Urinary bladder (tissue), 4 donors: ENCODE measurements around the gene AP3B1. TPM values are rescaled to one million over a fixed set of nuclear protein-coding genes. Genes with fewer than 3 reads are reported as not detected.

Experiments used
- DNase-seq: peaks from one replicate; pipeline ENCODE4 v3.0.0-alpha.2; 2015; ENCODE audit errors: extremely low spot score
- H3K27ac ChIP-seq: one replicate; pipeline ENCODE4 v1.5.1; 2013; ENCODE audit warnings: low read depth, mild to moderate bottlenecking, moderate library complexity
- H3K36me3 ChIP-seq: one replicate; pipeline ENCODE4 v1.6.1; 2013; ENCODE audit warnings: mild to moderate bottlenecking, moderate library complexity; ENCODE audit not compliant: insufficient read depth
- H3K4me1 ChIP-seq: one replicate; pipeline ENCODE4 v1.6.1; 2013; ENCODE audit warnings: mild to moderate bottlenecking, moderate library complexity; ENCODE audit not compliant: insufficient read depth
- H3K4me3 ChIP-seq: one replicate; pipeline ENCODE4 v1.5.1; 2013; ENCODE audit warnings: low read depth, low read length
- WGBS: extraction: QIAGEN DNeasy Blood & Tissue Kit; methylation state at CpG from one replicate; pipeline ENCODE4 v1.1.7; 2013; 5-methylcytosine and 5-hydroxymethylcytosine counted together
- polyA plus RNA-seq: library from polyadenylated mRNA; stranded (reverse); fragments of 200-250 nt; gene quantifications from one replicate; pipeline ENCODE4 v1.2.3, GENCODE V29; 2013
- total RNA-seq: library from RNA; depleted of rRNA; stranded (reverse); fragments of >200 nt; gene quantifications from one replicate; pipeline ENCODE4 v1.2.3, GENCODE V29; 2014
- donor health status: healthy with polysubstance abuse.
- donor health status: healthy.

AP3B1 gene
- total and polyA plus RNA-seq, 2 donors = 23.0 to 96.4 TPM

DNA sequence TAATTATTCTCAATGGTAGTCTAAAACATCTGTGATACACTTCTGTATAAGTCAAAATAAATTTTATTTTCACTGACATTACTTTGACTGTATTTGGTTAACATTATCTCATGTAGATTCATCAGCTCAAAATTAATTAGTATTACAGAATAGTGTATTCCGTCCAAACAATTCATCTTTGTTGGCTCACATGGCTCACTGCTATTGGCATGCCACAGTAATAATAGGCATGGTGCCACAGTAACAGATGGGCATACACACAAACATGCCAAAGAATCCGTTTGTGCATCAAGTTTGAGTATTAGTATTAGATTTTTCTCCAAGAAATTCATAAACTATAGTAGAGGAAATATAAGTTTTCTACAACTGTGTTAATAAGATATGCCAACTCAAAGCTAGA is 14.2 kb downstream of the AP3B1 start:
- no peak overlapping the region for H3K27ac ChIP-seq
- H3K4me1 ChIP-seq = no peaks in the 10 kb centered on the region
- no peak for DNase-seq
- H3K4me3 ChIP-seq = no peak overlapping the region
- WGBS = 55% methylated on average over 2 of the region's 2 CpGs
- no peaks in the 10 kb centered on the region for H3K36me3 ChIP-seq

DNA sequence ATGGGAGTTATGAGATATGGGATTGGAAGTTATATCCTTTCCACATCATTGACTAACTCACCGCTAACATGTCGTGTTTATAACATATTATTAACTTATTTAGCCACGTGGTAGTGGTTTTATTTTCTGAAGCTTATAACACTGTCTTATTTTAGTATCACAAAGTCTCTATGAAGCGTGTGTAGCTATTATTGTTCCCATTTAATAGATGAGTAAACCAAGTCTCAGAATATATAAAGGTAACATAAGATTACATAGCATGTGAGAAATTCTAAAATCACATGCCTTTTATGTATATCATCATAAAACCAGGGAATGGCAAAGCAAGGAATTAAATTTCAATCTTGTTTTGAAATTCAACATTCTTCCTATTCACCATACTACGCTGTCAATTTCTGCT is 15.3 kb downstream of the AP3B1 start:
- Histone ChIP-seq H3K27ac (no peak overlapping the region), H3K36me3 (no peaks in the 10 kb centered on the region), H3K4me3 (no peak overlapping the region), H3K4me1 (no peaks in the 10 kb centered on the region)
- DNase-seq = no peak
- WGBS = 95% methylated on average over 5 of the region's 5 CpGs

GRCh38 chr5:78277715-78278114 is 16.8 kb downstream of the AP3B1 start:
- Histone ChIP-seq H3K4me3 (no peak overlapping the region), H3K4me1 (no peaks in the 10 kb centered on the region), H3K27ac (no peak overlapping the region), H3K36me3 (no peaks in the 10 kb centered on the region)
- WGBS = 91% methylated on average over 1 of the region's 1 CpG
- DNase-seq = no peak

GRCh38 chr5:78275998-78276543 is 18.4 kb downstream of the AP3B1 start:
- Histone ChIP-seq H3K4me3 (no peak overlapping the region), H3K4me1 (no peaks in the 10 kb centered on the region), H3K36me3 (no peaks in the 10 kb centered on the region), H3K27ac (no peak overlapping the region)
- no peak for DNase-seq

- DNase-seq = no peak
- 93% methylated on average over 1 of the region's 1 CpG for WGBS
- no peaks in the 10 kb centered on the region for H3K4me1 ChIP-seq
- H3K4me3 ChIP-seq = no peak overlapping the region
- H3K27ac ChIP-seq = no peak overlapping the region
- H3K36me3 ChIP-seq = no peaks in the 10 kb centered on the region
Measured at GRCh38 chr5:78274540-78275197, 19.8 kb downstream of the AP3B1 start.

GRCh38 chr5:78273436-78273835 is 21.1 kb downstream of the AP3B1 start:
- 43% methylated on average over 1 of the region's 1 CpG for WGBS
- Histone ChIP-seq H3K27ac (no peak overlapping the region), H3K36me3 (no peaks in the 10 kb centered on the region), H3K4me1 (no peaks in the 10 kb centered on the region), H3K4me3 (no peak overlapping the region)
- DNase-seq = no peak

GRCh38 chr5:78271766-78272165 is 22.7 kb downstream of the AP3B1 start:
- H3K36me3 ChIP-seq = no peaks in the 10 kb centered on the region
- 88% methylated on average over 4 of the region's 4 CpGs for WGBS
- DNase-seq = no peak

DNA sequence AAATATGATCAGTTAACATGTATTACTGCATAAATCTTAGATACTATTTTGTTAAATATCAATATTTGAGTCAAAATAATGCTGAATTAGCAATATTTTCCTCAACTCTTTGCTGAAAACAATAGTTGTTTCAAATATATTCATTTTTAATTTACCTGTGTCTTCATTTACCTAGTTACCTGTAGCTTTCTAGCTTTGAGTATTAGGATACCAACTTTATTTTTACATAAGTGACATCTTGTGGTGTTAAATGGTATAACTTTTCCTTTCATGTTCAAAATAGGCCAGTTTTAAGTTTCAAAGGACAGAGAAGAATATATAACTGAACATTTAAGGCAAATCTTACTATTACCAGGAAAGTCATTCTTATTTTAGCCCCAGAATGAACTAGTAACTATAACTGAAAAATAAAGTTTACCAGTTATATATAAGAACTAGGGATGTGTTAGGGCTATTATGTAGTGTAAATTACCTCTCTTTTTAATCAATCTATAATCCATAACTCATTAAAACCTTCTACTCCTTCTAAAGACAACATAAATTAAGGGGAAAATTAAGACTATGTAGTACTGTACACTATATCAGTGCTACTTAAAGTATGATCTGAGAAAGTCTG is 25.3 kb downstream of the AP3B1 start:
- no peak overlapping the region for H3K27ac ChIP-seq
- no peak overlapping the region for H3K4me3 ChIP-seq
- H3K4me1 ChIP-seq = no peaks in the 10 kb centered on the region
- H3K36me3 ChIP-seq = no peaks in the 10 kb centered on the region
- DNase-seq = no peak

More at GRCh38 chr5:78271766-78272165, 22.7 kb downstream of the AP3B1 start:
- Histone ChIP-seq H3K4me1 (no peaks in the 10 kb centered on the region), H3K27ac (no peak overlapping the region), H3K4me3 (no peak overlapping the region)

DNA sequence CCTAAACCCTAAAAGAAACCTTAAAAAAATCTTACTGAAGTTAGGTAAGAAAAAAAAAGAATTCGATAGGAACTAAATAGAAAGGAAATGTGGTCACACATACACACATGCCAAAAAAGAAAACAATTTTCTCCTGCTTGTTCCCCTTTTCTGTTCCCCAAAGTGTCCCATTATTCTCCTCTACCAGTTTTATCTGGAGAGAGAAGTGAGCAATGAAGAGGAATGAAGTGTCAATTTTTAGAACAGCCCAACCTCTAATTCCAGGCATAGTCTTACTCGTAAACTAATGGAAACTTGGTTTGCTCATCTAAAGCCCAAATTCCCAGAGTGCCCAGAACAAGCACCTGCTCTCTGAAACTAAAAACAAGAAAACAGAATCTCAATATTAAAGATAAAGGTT is 26.1 kb downstream of the AP3B1 start:
- Histone ChIP-seq H3K4me1 (no peaks in the 10 kb centered on the region), H3K36me3 (no peaks in the 10 kb centered on the region), H3K4me3 (no peak overlapping the region), H3K27ac (no peak overlapping the region)
- no peak for DNase-seq
- WGBS = 70% methylated on average over 2 of the region's 2 CpGs

DNA sequence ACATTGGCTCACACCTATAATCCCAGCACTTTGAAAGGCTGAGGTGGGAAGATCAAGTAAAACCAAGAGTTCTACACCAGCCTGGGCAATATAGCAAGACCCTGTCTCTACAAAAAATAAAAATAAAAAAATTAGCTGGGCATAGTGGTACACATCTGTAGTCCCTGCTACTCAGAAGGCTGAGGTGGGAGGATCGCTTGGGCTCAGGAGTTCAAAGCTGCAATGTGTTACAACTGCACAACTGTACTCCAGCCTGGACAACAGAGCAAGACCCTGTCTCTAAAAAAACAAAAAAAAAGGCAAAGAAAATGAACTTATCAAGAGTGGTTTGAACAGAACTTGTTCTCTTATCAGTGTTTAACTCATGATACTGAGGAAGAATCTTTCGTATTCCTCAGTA is 29.3 kb downstream of the AP3B1 start:
- 95% methylated on average over 2 of the region's 2 CpGs for WGBS
- no peak overlapping the region for H3K4me3 ChIP-seq
- no peak for DNase-seq
- no peak overlapping the region for H3K27ac ChIP-seq
- H3K4me1 ChIP-seq = no peaks in the 10 kb centered on the region
- peaks cover 4% of the 10 kb centered on the region for H3K36me3 ChIP-seq

GRCh38 chr5:78264600-78264999 is 29.9 kb downstream of the AP3B1 start:
- H3K36me3 ChIP-seq = peaks cover 4% of the 10 kb centered on the region
- H3K4me3 ChIP-seq = no peak overlapping the region
- WGBS = 81% methylated on average over 1 of the region's 1 CpG
- H3K4me1 ChIP-seq = no peaks in the 10 kb centered on the region
- no peak overlapping the region for H3K27ac ChIP-seq
- DNase-seq = no peak

- H3K36me3 ChIP-seq = peaks cover 6% of the 10 kb centered on the region
- DNase-seq = no peak
- no peak overlapping the region for H3K27ac ChIP-seq
- 93% methylated on average over 2 of the region's 2 CpGs for WGBS
- H3K4me3 ChIP-seq = no peak overlapping the region
- H3K4me1 ChIP-seq = no peaks in the 10 kb centered on the region
Measured at GRCh38 chr5:78260771-78261170, 33.7 kb downstream of the AP3B1 start.

DNA sequence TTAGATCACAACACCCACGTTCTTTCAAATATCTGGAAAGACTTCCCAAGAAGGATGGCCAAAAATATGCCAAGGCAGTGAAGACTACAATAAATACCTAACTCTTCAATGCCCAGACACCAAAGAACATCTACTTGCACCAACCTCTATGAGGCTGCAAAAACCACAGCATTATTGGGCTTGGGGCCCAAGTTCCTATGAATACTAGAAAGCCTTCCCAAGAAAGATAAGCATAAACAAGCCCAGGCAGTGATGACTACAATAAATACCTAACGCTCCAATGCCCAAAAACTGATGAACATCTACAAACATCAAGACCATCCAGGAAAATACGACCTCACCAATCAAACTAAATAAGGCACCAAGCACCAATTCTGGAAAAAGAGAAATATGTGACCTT is 41.3 kb downstream of the AP3B1 start:
- no peaks in the 10 kb centered on the region for H3K4me1 ChIP-seq
- no peaks in the 10 kb centered on the region for H3K36me3 ChIP-seq
- WGBS = 90% methylated on average over 3 of the region's 3 CpGs
- H3K27ac ChIP-seq = no peak overlapping the region
- H3K4me3 ChIP-seq = no peak overlapping the region
- DNase-seq = no peak

- Histone ChIP-seq H3K4me1 (no peaks in the 10 kb centered on the region), H3K27ac (no peak overlapping the region), H3K4me3 (no peak overlapping the region), H3K36me3 (no peaks in the 10 kb centered on the region)
- WGBS = 98% methylated on average over 5 of the region's 5 CpGs
- DNase-seq = no peak
Measured at GRCh38 chr5:78252715-78253114, 41.8 kb downstream of the AP3B1 start.
